Stimulated activated CD4-positive, alpha-beta T cell treated with anti-CD3 and anti-CD28 coated beads, Interleukin-2, amount 100 ng/mL, for 48 hours (primary cell): ENCODE measurements around the gene ELAC2.

Experiments
- DNase-seq, 2 donors: peaks; one replicate each; pipeline ENCODE4 v3.0.0-alpha.2; 2020

The ELAC2 gene

GRCh38 chr17:12947047-12947446 is 70.8 kb downstream of the ELAC2 start:
- DNase-seq, result no peak
